Parathyroid adenoma (tissue), 2 donors: ENCODE data around the gene NPY1R.

Experiments used
- H2AFZ ChIP-seq: fragments of 300-600 bp; sonication (generic); one replicate; pipeline ENCODE4 v1.7.0; 2017; ENCODE audit warnings: antibody characterized with exemption, mild to moderate bottlenecking
- H3K27ac ChIP-seq: fragments of 300-600 bp; sonication (generic); one replicate; pipeline ENCODE4 v1.7.0; 2017
- H3K27me3 ChIP-seq: fragments of 300-600 bp; sonication (generic); one replicate; pipeline ENCODE4 v1.7.0; 2017; ENCODE audit warnings: low read length; ENCODE audit not compliant: control insufficient read depth, insufficient read depth
- H3K36me3 ChIP-seq: fragments of 300-600 bp; sonication (generic); one replicate; pipeline ENCODE4 v1.7.0; 2017; ENCODE audit warnings: low read length; ENCODE audit not compliant: control insufficient read depth, insufficient read depth
- H3K4me1 ChIP-seq: fragments of 300-600 bp; sonication (generic); one replicate; pipeline ENCODE4 v1.7.0; 2017; ENCODE audit warnings: control low read depth
- H3K4me2 ChIP-seq: fragments of 300-600 bp; sonication (generic); one replicate; pipeline ENCODE4 v1.7.0; 2017; ENCODE audit warnings: low read length
- H3K4me3 ChIP-seq: fragments of 300-600 bp; sonication (generic); one replicate; pipeline ENCODE4 v1.7.0; 2017; ENCODE audit warnings: low read depth, low read length
- H3K79me2 ChIP-seq: fragments of 300-600 bp; sonication (generic); one replicate; pipeline ENCODE4 v1.7.0; 2017; ENCODE audit warnings: control low read depth
- H3K9ac ChIP-seq: fragments of 300-600 bp; sonication (generic); one replicate; pipeline ENCODE4 v1.7.0; 2017; ENCODE audit warnings: mild to moderate bottlenecking
- H3K9me3 ChIP-seq: fragments of 300-600 bp; sonication (generic); one replicate; pipeline ENCODE4 v1.7.0; 2017; ENCODE audit warnings: low read length; ENCODE audit not compliant: control insufficient read depth
- TF ChIP-seq, protein P1 (sequence below): fragments of 300-600 bp; sonication (generic); IDR thresholded peaks from one replicate; pipeline ENCODE4 v1.7.0; 2017; ENCODE audit warnings: antibody characterized with exemption, mild to moderate bottlenecking
- donor health status: primary hyperparathyroidism.

The NPY1R gene

DNA sequence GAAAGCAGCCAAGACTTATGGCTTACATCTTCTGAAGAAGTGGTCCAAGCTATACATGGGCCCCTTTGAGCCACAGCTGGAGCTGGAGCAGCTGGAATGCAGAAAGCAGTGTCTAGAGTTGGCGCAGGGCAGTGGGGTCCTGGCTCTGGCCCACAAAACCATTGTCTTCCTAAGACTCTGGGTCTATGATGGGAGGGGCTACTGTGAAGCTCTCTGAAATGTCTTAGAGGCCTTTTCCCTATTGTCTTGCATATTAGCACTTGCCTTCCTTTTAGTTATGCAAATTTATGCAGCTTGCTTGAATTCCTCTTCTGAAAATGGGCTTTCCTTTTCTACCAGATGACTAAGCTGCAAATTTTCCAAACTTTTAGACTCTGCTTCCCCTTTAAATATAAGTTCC is 15.3 kb downstream of the NPY1R start:
- no peaks in the 10 kb centered on the region for H3K27me3 ChIP-seq
- no peak overlapping the region for H3K27ac ChIP-seq
- H3K36me3 ChIP-seq = no peaks in the 10 kb centered on the region
- H3K79me2 ChIP-seq = no peaks in the 10 kb centered on the region
- H2AFZ ChIP-seq = no peak overlapping the region
- H3K9me3 ChIP-seq = peaks cover 3% of the 10 kb centered on the region
- no peak overlapping the region for H3K9ac ChIP-seq
- TF ChIP-seq, protein P1, sequence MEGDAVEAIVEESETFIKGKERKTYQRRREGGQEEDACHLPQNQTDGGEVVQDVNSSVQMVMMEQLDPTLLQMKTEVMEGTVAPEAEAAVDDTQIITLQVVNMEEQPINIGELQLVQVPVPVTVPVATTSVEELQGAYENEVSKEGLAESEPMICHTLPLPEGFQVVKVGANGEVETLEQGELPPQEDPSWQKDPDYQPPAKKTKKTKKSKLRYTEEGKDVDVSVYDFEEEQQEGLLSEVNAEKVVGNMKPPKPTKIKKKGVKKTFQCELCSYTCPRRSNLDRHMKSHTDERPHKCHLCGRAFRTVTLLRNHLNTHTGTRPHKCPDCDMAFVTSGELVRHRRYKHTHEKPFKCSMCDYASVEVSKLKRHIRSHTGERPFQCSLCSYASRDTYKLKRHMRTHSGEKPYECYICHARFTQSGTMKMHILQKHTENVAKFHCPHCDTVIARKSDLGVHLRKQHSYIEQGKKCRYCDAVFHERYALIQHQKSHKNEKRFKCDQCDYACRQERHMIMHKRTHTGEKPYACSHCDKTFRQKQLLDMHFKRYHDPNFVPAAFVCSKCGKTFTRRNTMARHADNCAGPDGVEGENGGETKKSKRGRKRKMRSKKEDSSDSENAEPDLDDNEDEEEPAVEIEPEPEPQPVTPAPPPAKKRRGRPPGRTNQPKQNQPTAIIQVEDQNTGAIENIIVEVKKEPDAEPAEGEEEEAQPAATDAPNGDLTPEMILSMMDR = no peak
- H3K4me1 ChIP-seq = no peaks in the 10 kb centered on the region
- no peak overlapping the region for H3K4me2 ChIP-seq
- no peak overlapping the region for H3K4me3 ChIP-seq

DNA sequence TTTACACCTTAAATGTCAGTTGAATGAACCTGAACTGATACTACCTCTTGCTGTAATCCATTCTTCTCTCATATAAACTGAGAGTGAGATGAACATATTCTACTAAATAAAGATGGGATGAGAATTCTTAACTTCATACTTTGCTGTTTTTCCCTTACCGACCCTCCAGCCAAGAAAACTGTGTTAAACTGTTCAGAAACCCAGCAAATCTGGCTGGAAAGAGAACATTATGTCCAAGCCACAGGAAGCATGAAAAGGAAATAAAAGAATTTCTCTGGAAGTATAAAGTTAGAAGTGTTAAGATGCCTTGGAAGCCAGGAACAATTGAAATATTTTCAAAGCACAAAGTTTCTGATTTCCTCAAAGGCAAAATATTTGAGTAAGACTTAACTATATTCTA is 22.9 kb downstream of the NPY1R start:
- Histone ChIP-seq H3K9ac (no peak overlapping the region), H3K4me3 (no peak overlapping the region), H3K27ac (no peak overlapping the region), H3K9me3 (no peaks in the 10 kb centered on the region), H3K79me2 (no peaks in the 10 kb centered on the region), H3K4me2 (no peak overlapping the region), H2AFZ (no peak overlapping the region), H3K4me1 (no peaks in the 10 kb centered on the region), H3K36me3 (no peaks in the 10 kb centered on the region), H3K27me3 (no peaks in the 10 kb centered on the region)
- TF ChIP-seq, protein P1 = no peak

- H3K9me3 ChIP-seq = no peaks in the 10 kb centered on the region
- H3K4me1 ChIP-seq = no peaks in the 10 kb centered on the region
- H3K27me3 ChIP-seq = no peaks in the 10 kb centered on the region
- no peak overlapping the region for H2AFZ ChIP-seq
- no peak overlapping the region for H3K4me3 ChIP-seq
- H3K79me2 ChIP-seq = no peaks in the 10 kb centered on the region
- H3K36me3 ChIP-seq = no peaks in the 10 kb centered on the region
- no peak overlapping the region for H3K27ac ChIP-seq
- H3K9ac ChIP-seq = no peak overlapping the region
- H3K4me2 ChIP-seq = no peak overlapping the region
- TF ChIP-seq, protein P1 = no peak
Observed at GRCh38 chr4:163303069-163303468, 29.3 kb downstream of the NPY1R start.

DNA sequence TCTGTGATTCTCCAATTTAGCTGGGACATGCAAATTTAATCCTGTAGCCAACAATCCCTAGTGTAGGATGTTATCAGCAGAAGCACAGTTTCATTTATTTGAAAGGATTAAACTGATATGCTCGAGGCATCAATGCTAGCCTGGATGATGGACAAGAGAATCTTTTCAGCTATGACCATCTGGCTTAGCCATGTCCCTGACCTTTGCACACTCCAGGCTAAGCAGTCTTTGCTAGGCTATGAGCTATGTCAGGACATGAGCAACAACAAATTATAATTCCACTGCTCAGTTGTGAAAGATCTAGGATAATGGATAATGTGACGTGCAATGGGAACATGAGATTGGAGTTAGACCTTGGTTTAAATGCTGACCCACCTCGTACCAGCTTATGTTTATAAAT is 32.0 kb downstream of the NPY1R start:
- Histone ChIP-seq H3K4me3 (no peak overlapping the region), H3K36me3 (no peaks in the 10 kb centered on the region), H3K9me3 (no peaks in the 10 kb centered on the region), H3K9ac (no peak overlapping the region), H3K4me2 (no peak overlapping the region), H3K4me1 (no peaks in the 10 kb centered on the region), H3K27me3 (no peaks in the 10 kb centered on the region), H3K79me2 (no peaks in the 10 kb centered on the region), H2AFZ (no peak overlapping the region), H3K27ac (no peak overlapping the region)
- TF ChIP-seq, protein P1 = no peak

GRCh38 chr4:163295138-163295537 is 37.3 kb downstream of the NPY1R start:
- no peaks in the 10 kb centered on the region for H3K4me1 ChIP-seq
- no peak overlapping the region for H2AFZ ChIP-seq
- no peak overlapping the region for H3K27ac ChIP-seq
- H3K9me3 ChIP-seq = no peaks in the 10 kb centered on the region
- TF ChIP-seq, protein P1 = no peak
- H3K9ac ChIP-seq = no peak overlapping the region
- H3K36me3 ChIP-seq = no peaks in the 10 kb centered on the region
- H3K27me3 ChIP-seq = no peaks in the 10 kb centered on the region
- no peaks in the 10 kb centered on the region for H3K79me2 ChIP-seq
- H3K4me3 ChIP-seq = no peak overlapping the region
- H3K4me2 ChIP-seq = no peak overlapping the region
